GM06990 (cell line): Measurements from ENCODE around the gene SKOR1.

Source experiments
- DNase-seq: peaks from one replicate; pipeline ENCODE4 v3.0.0-alpha.2; 2011; ENCODE audit not compliant: insufficient read length; ENCODE audit errors: extremely low read depth
- H3K27me3 ChIP-seq: replicated peaks from 2 replicates; pipeline ENCODE4 v1.6.0; 2011; ENCODE audit warnings: low read length; ENCODE audit not compliant: control insufficient read depth, insufficient read depth
- H3K36me3 ChIP-seq: 2 replicates; pipeline ENCODE4 v1.5.1; 2011; ENCODE audit warnings: low read length; ENCODE audit not compliant: control insufficient read depth, insufficient read depth
- H3K4me3 ChIP-seq: replicated peaks from 2 replicates; pipeline ENCODE4 v1.5.1; 2011; ENCODE audit warnings: low read depth, mild to moderate bottlenecking, control low read depth, low read length
- TF ChIP-seq, protein P1 (sequence below): IDR thresholded peaks from 2 replicates; pipeline ENCODE4 v1.5.1; 2011; ENCODE audit warnings: low read length, control low read depth, mild to moderate bottlenecking, inconsistent platforms; ENCODE audit not compliant: insufficient read depth, poor library complexity, severe bottlenecking

Gene SKOR1

DNA sequence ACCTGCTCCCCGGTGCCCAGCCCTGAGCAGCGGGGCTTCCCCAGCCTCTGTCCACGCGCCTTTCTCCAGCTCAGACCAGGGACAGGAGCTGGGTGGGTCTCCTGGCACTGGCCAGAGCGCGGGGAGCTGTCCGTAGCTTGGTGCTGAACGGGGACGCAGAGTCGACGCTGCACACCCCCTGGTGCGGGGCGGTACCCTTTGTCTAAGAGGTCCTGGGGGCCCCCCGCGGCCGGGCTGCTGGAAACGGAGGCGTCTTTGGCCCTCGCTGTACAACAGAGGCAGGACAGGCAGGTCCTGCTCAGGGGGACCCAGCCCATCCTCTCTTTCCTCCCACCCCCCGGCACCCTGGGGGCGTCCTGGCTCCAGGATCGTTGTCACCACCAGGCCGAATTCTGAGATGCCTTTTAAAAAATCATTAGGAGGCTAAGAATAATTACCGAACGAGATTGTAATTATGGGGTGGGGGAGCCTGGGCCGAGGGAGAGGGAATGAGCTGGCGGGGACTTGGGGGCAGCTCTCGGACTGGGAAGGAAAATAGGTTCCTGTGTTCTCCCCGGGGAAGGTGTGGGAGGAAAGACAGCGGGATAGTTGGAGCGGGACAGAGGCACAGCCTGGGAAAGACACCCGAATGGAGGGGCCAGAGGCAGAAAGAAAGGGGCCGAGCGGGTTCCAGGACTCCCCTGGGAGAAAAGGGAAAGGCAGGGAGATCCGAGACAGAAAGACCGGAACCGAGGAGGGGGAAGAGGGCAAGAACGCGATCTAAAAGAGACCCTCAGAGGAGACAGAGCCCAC, 4.1 kb upstream of the SKOR1 start:
- H3K4me3 ChIP-seq: no peak overlapping the region
- DNase-seq: no peak
- H3K27me3 ChIP-seq: peaks cover 14% of the 10 kb centered on the region
- no peaks in the 10 kb centered on the region for H3K36me3 ChIP-seq
- TF ChIP-seq, protein P1, sequence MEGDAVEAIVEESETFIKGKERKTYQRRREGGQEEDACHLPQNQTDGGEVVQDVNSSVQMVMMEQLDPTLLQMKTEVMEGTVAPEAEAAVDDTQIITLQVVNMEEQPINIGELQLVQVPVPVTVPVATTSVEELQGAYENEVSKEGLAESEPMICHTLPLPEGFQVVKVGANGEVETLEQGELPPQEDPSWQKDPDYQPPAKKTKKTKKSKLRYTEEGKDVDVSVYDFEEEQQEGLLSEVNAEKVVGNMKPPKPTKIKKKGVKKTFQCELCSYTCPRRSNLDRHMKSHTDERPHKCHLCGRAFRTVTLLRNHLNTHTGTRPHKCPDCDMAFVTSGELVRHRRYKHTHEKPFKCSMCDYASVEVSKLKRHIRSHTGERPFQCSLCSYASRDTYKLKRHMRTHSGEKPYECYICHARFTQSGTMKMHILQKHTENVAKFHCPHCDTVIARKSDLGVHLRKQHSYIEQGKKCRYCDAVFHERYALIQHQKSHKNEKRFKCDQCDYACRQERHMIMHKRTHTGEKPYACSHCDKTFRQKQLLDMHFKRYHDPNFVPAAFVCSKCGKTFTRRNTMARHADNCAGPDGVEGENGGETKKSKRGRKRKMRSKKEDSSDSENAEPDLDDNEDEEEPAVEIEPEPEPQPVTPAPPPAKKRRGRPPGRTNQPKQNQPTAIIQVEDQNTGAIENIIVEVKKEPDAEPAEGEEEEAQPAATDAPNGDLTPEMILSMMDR: no peak

DNA sequence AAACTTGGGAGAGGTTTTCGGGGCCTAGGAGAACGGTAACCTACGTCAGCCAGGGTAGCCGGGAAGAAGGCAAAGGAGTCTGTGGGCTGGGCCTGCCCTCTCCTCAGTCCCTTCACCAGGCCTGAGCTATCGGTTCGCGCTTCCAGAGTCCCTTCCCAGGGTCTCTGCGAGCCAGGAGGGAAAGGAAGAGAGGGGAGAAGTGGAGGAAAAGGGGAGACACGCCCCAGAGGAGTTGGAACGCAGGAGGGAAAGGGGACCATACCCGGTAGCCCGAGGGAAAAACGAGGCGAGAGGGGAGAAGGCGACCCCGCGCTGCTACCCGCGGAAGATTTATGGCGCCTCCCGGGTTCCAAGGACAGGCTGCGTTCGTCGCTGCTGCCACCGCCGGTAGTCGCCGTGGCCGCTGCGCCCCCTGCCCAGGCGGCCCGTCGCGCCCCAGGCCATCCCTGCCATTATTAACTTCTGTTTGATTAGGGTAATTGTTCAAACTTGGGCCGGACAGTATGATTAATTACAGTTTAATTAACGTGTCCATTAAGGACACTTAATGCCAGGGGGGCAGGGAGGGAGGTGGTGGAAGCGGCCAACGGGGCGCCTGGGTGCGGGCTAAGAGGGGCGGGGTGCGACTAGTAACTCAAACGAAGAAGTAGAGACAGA, 3.4 kb upstream of the SKOR1 start:
- Histone ChIP-seq H3K4me3 (no peak overlapping the region), H3K36me3 (no peaks in the 10 kb centered on the region), H3K27me3 (peaks cover 16% of the 10 kb centered on the region)
- no peak for DNase-seq
- TF ChIP-seq, protein P1: no peak

DNA sequence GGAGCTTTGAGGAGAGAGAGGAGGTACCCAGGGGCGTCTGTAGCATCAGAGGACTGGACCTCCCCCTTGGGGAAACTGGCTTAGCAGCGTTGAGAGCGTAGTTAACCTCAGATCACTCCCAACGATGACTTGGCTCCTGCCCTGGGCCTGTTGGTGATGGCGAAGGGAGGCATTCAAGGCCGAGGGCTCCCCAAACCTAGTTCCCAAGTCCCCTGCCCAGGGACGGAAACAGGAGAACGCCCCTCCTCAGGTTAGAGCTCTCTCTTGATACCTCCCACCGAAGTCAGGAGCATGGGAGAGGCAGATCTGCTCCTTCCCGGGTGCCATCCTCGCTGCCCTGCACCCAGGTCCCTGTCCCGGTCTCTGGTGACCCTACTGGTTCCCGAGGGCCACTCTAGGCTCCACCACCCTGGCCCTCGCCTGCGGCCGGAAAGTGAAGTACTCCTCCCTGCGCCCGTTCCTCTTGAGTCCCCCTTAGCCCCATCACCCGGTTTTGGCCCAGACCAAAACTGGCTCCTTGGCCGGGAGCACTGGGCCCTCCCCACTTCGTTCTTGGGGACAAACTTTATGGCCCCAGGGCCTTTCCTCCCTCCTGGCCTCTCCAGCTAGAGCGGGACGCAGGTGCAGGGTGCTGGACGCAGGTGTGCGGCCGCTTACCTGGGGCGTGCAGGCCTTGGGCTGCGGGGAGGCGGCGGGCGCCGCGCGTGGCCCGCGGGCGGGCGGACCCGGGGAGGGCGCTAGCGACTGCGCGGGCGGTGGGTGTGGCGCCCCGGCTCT, 2.6 kb upstream of the SKOR1 start:
- peaks cover 16% of the 10 kb centered on the region for H3K27me3 ChIP-seq
- H3K36me3 ChIP-seq: no peaks in the 10 kb centered on the region
- TF ChIP-seq, protein P1: no peak
- H3K4me3 ChIP-seq: no peak overlapping the region; the same call in none of the 2 replicates
- no peak for DNase-seq

DNA sequence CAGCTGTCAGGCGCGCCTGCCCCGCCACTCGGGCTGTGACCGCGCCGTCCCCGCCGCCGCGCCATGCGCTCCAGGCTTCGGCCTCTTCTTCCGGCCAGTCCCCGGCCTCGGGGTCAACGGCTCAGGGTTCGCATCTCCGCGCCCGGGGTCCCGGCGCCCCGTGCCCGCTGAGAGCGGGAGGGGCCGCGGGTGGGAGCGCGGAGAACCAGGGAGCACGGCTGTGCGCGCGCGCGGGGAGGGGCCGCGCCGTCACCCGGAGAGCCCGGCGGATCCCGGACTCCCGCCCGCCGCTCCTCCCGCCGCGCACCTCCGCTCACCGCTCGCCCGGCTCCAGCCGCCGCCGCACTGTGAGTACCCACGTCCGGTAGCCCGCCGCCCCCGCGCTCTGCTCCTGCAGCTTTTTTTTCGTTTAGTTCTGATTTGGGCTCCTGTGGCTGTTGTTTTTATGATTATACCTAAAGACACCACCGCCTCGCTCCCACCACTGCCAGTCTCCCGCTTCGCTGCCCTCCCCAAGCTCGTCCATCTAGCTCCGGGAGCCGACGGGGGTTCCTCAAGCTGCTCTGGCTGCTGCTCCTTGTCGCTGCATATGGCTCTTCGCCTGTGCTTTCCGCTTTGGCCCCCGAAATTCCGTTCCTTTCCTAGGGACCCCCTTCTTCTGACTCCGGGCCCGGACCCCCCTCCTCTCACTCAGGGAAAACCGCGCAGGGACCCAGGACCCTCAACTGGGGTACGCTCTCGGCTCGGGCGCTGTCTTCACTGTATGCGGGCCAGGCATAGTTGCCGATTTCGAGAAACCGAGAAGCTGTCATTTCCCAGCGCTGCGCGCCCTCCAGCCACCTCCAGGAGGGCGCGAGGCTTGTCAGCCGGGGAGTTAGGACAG, 1.8 kb upstream of the SKOR1 start:
- no peak for DNase-seq
- Histone ChIP-seq H3K36me3 (no peaks in the 10 kb centered on the region), H3K27me3 (peaks cover 16% of the 10 kb centered on the region), H3K4me3 (peak overlapping the region; percentile 51)
- TF ChIP-seq, protein P1: peak; percentile 20
